Activated CD8-positive, alpha-beta memory T cell treated with anti-CD3 and anti-CD28 coated beads for 1 hour (primary cell): ENCODE results near the gene MVB12B.

Experiments
- DNase-seq, 2 donors: peaks; one replicate each; pipeline ENCODE4 v3.0.0-alpha.2; 2020; ENCODE audit warnings: low read depth in 1 of 2; ENCODE audit errors: extremely low read depth in 1 of 2

The MVB12B gene

GRCh38 chr9:126486276-126486675, 159.6 kb downstream of the MVB12B start:
- no peak for DNase-seq

GRCh38 chr9:126487856-126488255, 161.2 kb downstream of the MVB12B start:
- no peak for DNase-seq

- DNase-seq, result no peak
These were observed 161.7 kb downstream of the MVB12B start for GRCh38 chr9:126488310-126488709.

GRCh38 chr9:126488881-126489404, 162.3 kb downstream of the MVB12B start:
- no peak for DNase-seq

- DNase-seq, result no peak
These were observed 163.1 kb downstream of the MVB12B start for GRCh38 chr9:126489581-126490213.

- no peak for DNase-seq
These were observed 163.6 kb downstream of the MVB12B start for GRCh38 chr9:126490214-126490631.

- no peak for DNase-seq
These were observed 164.4 kb downstream of the MVB12B start for GRCh38 chr9:126490871-126491567.

GRCh38 chr9:126491568-126491879, 164.9 kb downstream of the MVB12B start:
- DNase-seq, result no peak

- DNase-seq, result no peak
These were observed 165.3 kb downstream of the MVB12B start for GRCh38 chr9:126491949-126492348.

- DNase-seq, result no peak
These were observed 167.6 kb downstream of the MVB12B start for GRCh38 chr9:126494264-126494663.

- DNase-seq, result no peak
These were observed 168.1 kb downstream of the MVB12B start for GRCh38 chr9:126494746-126495145.

- no peak for DNase-seq
These were observed 169.0 kb downstream of the MVB12B start for GRCh38 chr9:126495411-126496180.

- no peak for DNase-seq
These were observed 169.6 kb downstream of the MVB12B start for GRCh38 chr9:126496181-126496576.

- DNase-seq, result no peak
These were observed 170.4 kb downstream of the MVB12B start for GRCh38 chr9:126496781-126497659.

- no peak for DNase-seq
These were observed 171.1 kb downstream of the MVB12B start for GRCh38 chr9:126497660-126498275.

- DNase-seq, result no peak
These were observed 171.7 kb downstream of the MVB12B start for GRCh38 chr9:126498331-126498730.

GRCh38 chr9:126499005-126499910, 172.6 kb downstream of the MVB12B start:
- peak in 1 of 2 donors; percentile 30 for DNase-seq

GRCh38 chr9:126499911-126500599, 173.4 kb downstream of the MVB12B start:
- no peak for DNase-seq
